AG04450 (cell line): ENCODE measurements around the gene GTF3A. TPM values are rescaled to one million over a fixed set of nuclear protein-coding genes. Genes with fewer than 3 reads are reported as not detected.

Source experiments
- CTCF ChIA-PET: fragments of 300-600, 350-600 bp; formaldehyde crosslinking; extraction: SDS; loops from one replicate; lab custom pipeline; 2022; ENCODE audit warnings: antibody characterized with exemption, inconsistent platforms; lab: Charles Lee
- POLR2A ChIA-PET: fragments of 350-600 bp; formaldehyde crosslinking; extraction: SDS; loops from one replicate; lab custom pipeline; 2021; ENCODE audit warnings: antibody characterized with exemption, inconsistent platforms; lab: Yijun Ruan, JAX
- DNase-seq: peaks from one replicate; pipeline ENCODE4 v3.0.0-alpha.2; 2011; ENCODE audit warnings: low read depth, low spot score
- H3K27ac ChIP-seq: one replicate; pipeline ENCODE4 v1.5.1; 2012; ENCODE audit warnings: low read depth, low read length, control low read depth
- H3K27me3 ChIP-seq: one replicate; pipeline ENCODE4 v1.6.0; 2012; ENCODE audit warnings: low read length; ENCODE audit not compliant: control insufficient read depth, insufficient read depth
- H3K4me3 ChIP-seq: 2 replicates; pipeline ENCODE4 v1.5.1; 2011; ENCODE audit warnings: mild to moderate bottlenecking, low read depth, low read length, control low read depth
- H3K9me3 ChIP-seq: 2 replicates; pipeline ENCODE4 v1.5.1; 2012; ENCODE audit warnings: low read length; ENCODE audit not compliant: control insufficient read depth, insufficient read depth
- polyA plus RNA-seq: library from polyadenylated mRNA; depleted of rRNA; stranded (reverse); fragments of >200 nt; gene quantifications from 2 replicates; pipeline ENCODE4 v1.2.3, GENCODE V29; 2011; rRNA removed
- small RNA-seq: library from RNA; depleted of rRNA; stranded (forward); fragments of <200 nt; gene quantifications from one replicate; pipeline ENCODE3, GENCODE V24; 2012; ENCODE audit warnings: low read depth; ENCODE audit not compliant: insufficient read length
- TF ChIP-seq, protein P1 (sequence below): IDR thresholded peaks from 2 replicates; pipeline ENCODE4 v1.5.1; 2011; ENCODE audit warnings: low read depth, low read length, control low read depth, inconsistent platforms

Gene GTF3A
- polyA plus RNA-seq, 1 experiment: 104 TPM

DNA sequence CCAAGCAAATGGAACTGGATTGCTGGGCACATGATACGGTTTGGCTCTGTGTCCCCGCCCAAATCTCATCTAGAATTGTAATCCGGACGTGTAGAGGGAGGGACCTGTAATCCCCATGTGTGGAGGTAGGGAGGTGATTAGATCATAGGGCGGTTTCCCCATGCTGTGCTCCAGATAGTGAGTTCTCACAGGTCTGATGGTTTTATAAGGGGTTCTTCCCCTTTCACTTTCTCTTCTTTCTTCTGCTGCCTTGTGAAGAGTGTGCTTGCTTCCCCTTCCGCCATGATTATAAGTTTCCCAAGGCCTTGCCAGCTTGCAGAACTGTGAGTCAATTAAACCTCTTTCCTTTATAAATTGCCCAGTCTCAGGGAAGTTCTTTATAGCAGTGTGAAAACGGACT, 58.6 kb downstream of the GTF3A start:
- ChIA-PET POLR2A (no interaction called here), CTCF (interaction anchor here (1.7 kb wide), 1 partner anchor 343 kb away, joined by 7 read pairs; no protein-coding TSS in a partner anchor)
- no peak overlapping the region for H3K4me3 ChIP-seq
- no peak for DNase-seq
- no peak overlapping the region for H3K27ac ChIP-seq
- TF ChIP-seq, protein P1, sequence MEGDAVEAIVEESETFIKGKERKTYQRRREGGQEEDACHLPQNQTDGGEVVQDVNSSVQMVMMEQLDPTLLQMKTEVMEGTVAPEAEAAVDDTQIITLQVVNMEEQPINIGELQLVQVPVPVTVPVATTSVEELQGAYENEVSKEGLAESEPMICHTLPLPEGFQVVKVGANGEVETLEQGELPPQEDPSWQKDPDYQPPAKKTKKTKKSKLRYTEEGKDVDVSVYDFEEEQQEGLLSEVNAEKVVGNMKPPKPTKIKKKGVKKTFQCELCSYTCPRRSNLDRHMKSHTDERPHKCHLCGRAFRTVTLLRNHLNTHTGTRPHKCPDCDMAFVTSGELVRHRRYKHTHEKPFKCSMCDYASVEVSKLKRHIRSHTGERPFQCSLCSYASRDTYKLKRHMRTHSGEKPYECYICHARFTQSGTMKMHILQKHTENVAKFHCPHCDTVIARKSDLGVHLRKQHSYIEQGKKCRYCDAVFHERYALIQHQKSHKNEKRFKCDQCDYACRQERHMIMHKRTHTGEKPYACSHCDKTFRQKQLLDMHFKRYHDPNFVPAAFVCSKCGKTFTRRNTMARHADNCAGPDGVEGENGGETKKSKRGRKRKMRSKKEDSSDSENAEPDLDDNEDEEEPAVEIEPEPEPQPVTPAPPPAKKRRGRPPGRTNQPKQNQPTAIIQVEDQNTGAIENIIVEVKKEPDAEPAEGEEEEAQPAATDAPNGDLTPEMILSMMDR: no peak
- peaks cover 3% of the 10 kb centered on the region; the same call in 1 of the 2 replicates for H3K9me3 ChIP-seq
- H3K27me3 ChIP-seq: peaks cover 12% of the 10 kb centered on the region

- peaks cover 14% of the 10 kb centered on the region for H3K27me3 ChIP-seq
- H3K4me3 ChIP-seq: no peak overlapping the region
- ChIA-PET CTCF (interaction anchor here (1.2 kb wide), 1 partner anchor 343 kb away, joined by 3 read pairs; no protein-coding TSS in a partner anchor), POLR2A (no interaction called here)
- TF ChIP-seq, protein P1: no peak
- H3K27ac ChIP-seq: no peak overlapping the region
- no peak for DNase-seq
- H3K9me3 ChIP-seq: peaks cover 3% of the 10 kb centered on the region; the same call in 1 of the 2 replicates
Measured at GRCh38 chr13:27483421-27483820, 59.0 kb downstream of the GTF3A start.

Small RNAs within 50 kb of the gene (small RNA-seq; reads per million reads assigned to genes)
- not detected for gene RNY1P1

Other genes with a start within 250 kb of the GTF3A start
- 1,747 and 1,942 TPM in 2 replicates for gene RPL21, start 173.1 kb upstream of the GTF3A start, polyA plus RNA-seq
- gene RASL11A, start 153.8 kb upstream of the GTF3A start, polyA plus RNA-seq: 13.5 and 14.4 TPM in 2 replicates
- gene MTIF3, start 25.9 kb downstream of the GTF3A start, polyA plus RNA-seq: 52.1 and 72.5 TPM in 2 replicates
- gene LNX2, start 195.9 kb downstream of the GTF3A start, polyA plus RNA-seq: 6.2 and 6.9 TPM in 2 replicates
- 155 and 174 TPM in 2 replicates for gene POLR1D, start 197.3 kb downstream of the GTF3A start, polyA plus RNA-seq